ENCODE results near the gene C8A. TPM values are rescaled to one million over a fixed set of nuclear protein-coding genes. Genes with fewer than 3 reads are reported as not detected.

The C8A gene
- total RNA-seq, 2 experiments from 2014 or later, result not detected

- intact Hi-C loops (cut with DNase I, micrococcal nuclease), result no loop called here
- no peak overlapping the region for H3K4me3 Mint-ChIP-seq
- Histone ChIP-seq H3K4me1 (ENCODE audit: insufficient read depth, low read length) (no peaks in the 10 kb centered on the region), H3K9me3 (ENCODE audit: control insufficient read depth in 1 of 2, insufficient read depth in 1 of 2, low read length in 2 of 2) (peaks cover 0 to 7% of the 10 kb centered on the region in 2 experiments), H3K36me3 (ENCODE audit: insufficient read depth, low read length) (no peaks in the 10 kb centered on the region), H3K4me3 (ENCODE audit: low read length) (no peak overlapping the region), H3K27me3 (ENCODE audit: control insufficient read depth in 1 of 2, insufficient read depth in 2 of 2, low read length in 2 of 2) (no peaks in the 10 kb centered on the region), H3K27ac (ENCODE audit: low read depth in 1 of 2, low read length in 2 of 2) (no peak overlapping the region)
- ChIA-PET CTCF (interaction anchor here (0.6 kb wide), 1 partner anchor 915 kb away, joined by 3 read pairs; no protein-coding TSS in a partner anchor), POLR2A (no interaction called here)
- H3K9me3 Mint-ChIP-seq, result peaks cover 4% of the 10 kb centered on the region
- H3K27me3 Mint-ChIP-seq, result peaks cover 4% of the 10 kb centered on the region
- no peak for TF ChIP-seq CTCF (IDR thresholded peaks at IDR 0.05)
- ATAC-seq (ENCODE audit: poor library complexity), result no peak
- no peak for DNase-seq
- H3K27ac Mint-ChIP-seq, result no peak overlapping the region
- H3K36me3 Mint-ChIP-seq (ENCODE audit: low read depth), result no peaks in the 10 kb centered on the region
- H3K4me1 Mint-ChIP-seq (ENCODE audit: low read depth), result no peaks in the 10 kb centered on the region
These were observed 110.6 kb downstream of the C8A start for GRCh38 chr1:56965191-56965590.

- Histone ChIP-seq H3K27me3 (ENCODE audit: control insufficient read depth in 1 of 2, insufficient read depth in 2 of 2, low read length in 2 of 2) (no peaks in the 10 kb centered on the region), H3K27ac (ENCODE audit: low read depth in 1 of 2, low read length in 2 of 2) (no peak within 1 kb of the TSS), H3K9me3 (ENCODE audit: control insufficient read depth in 1 of 2, insufficient read depth in 1 of 2, low read length in 2 of 2) (peaks cover 0 to 7% of the 10 kb centered on the region in 2 experiments), H3K4me1 (ENCODE audit: insufficient read depth, low read length) (no peaks in the 10 kb centered on the region), H3K4me3 (ENCODE audit: low read length) (no peak within 1 kb of the TSS), H3K36me3 (ENCODE audit: insufficient read depth, low read length) (no peaks in the 10 kb centered on the region)
- ATAC-seq (ENCODE audit: poor library complexity) (no peak), DNase-seq (no peak)
- intact Hi-C loops (cut with DNase I, micrococcal nuclease), result no loop called here
- Mint-ChIP-seq H3K27ac (no peak within 1 kb of the TSS), H3K4me1 (ENCODE audit: low read depth) (no peaks in the 10 kb centered on the region), H3K27me3 (peaks cover 4% of the 10 kb centered on the region), H3K36me3 (ENCODE audit: low read depth) (no peaks in the 10 kb centered on the region), H3K9me3 (peaks cover 4% of the 10 kb centered on the region), H3K4me3 (no peak within 1 kb of the TSS)
- ChIA-PET POLR2A (no interaction called here), CTCF (no interaction called here)
- TF ChIP-seq CTCF (IDR thresholded peaks at IDR 0.05), result no peak
These were observed 111.5 kb downstream of the C8A start, which contains the start of gene C8B for GRCh38 chr1:56965916-56966697. TSS of gene C8B (minus strand) at chr1:56966015. CDS start at chr1:56965948, 67 bp downstream.

- Mint-ChIP-seq H3K9me3 (peaks cover 4% of the 10 kb centered on the region), H3K27ac (no peak overlapping the region), H3K36me3 (ENCODE audit: low read depth) (no peaks in the 10 kb centered on the region), H3K27me3 (peaks cover 7% of the 10 kb centered on the region), H3K4me1 (ENCODE audit: low read depth) (no peaks in the 10 kb centered on the region), H3K4me3 (no peak overlapping the region)
- DNase-seq, result no peak
- Histone ChIP-seq H3K27ac (ENCODE audit: low read depth in 1 of 2, low read length in 2 of 2) (no peak overlapping the region), H3K4me1 (ENCODE audit: insufficient read depth, low read length) (no peaks in the 10 kb centered on the region), H3K4me3 (ENCODE audit: low read length) (no peak overlapping the region), H3K36me3 (ENCODE audit: insufficient read depth, low read length) (no peaks in the 10 kb centered on the region), H3K27me3 (ENCODE audit: control insufficient read depth in 1 of 2, insufficient read depth in 2 of 2, low read length in 2 of 2) (no peaks in the 10 kb centered on the region), H3K9me3 (ENCODE audit: control insufficient read depth in 1 of 2, insufficient read depth in 1 of 2, low read length in 2 of 2) (peaks cover 0 to 7% of the 10 kb centered on the region in 2 experiments)
- intact Hi-C loops (cut with DNase I, micrococcal nuclease), result no loop called here
- CTCF ChIA-PET, result no interaction called here
- POLR2A ChIA-PET, result no interaction called here
- no peak for TF ChIP-seq CTCF (IDR thresholded peaks at IDR 0.05)
- no peak for ATAC-seq (ENCODE audit: poor library complexity)
These were observed 112.1 kb downstream of the C8A start for GRCh38 chr1:56966698-56966999.

All from CD4-positive, alpha-beta T cell (primary cell).